Measurements from ENCODE around the gene TICAM2.
"Not testable (repeated sequence)": the region's sequence is repeated elsewhere in the genome, so short reads cannot be mapped to it uniquely, and the experiment has no call there.

The TICAM2 gene
- total RNA-seq = 0 reads per million in 2 donors

- DNase-seq = peak; percentile 39
Observed at GRCh38 chr5:115601701-115602590, at the start of gene TICAM2. TSS of gene TICAM2 (minus strand) at chr5:115602479. CDS start at chr5:115581256, 21,223 bp downstream.

- DNase-seq = no peak
Observed at GRCh38 chr5:115649541-115649940, 47.3 kb upstream of the TICAM2 start.

GRCh38 chr5:115648056-115648455 is 45.8 kb upstream of the TICAM2 start:
- DNase-seq = no peak

GRCh38 chr5:115645386-115645785 is 43.1 kb upstream of the TICAM2 start:
- not testable (repeated sequence) for DNase-seq

GRCh38 chr5:115644046-115644445 is 41.8 kb upstream of the TICAM2 start:
- no peak for DNase-seq

GRCh38 chr5:115641948-115642347 is 39.7 kb upstream of the TICAM2 start:
- no peak for DNase-seq

GRCh38 chr5:115640274-115640673 is 38.0 kb upstream of the TICAM2 start:
- no peak for DNase-seq

GRCh38 chr5:115639377-115639776 is 37.1 kb upstream of the TICAM2 start:
- DNase-seq = no peak

GRCh38 chr5:115637507-115637906 is 35.2 kb upstream of the TICAM2 start:
- DNase-seq = no peak

GRCh38 chr5:115636008-115636407 is 33.7 kb upstream of the TICAM2 start:
- DNase-seq = no peak

GRCh38 chr5:115634343-115635132 is 32.3 kb upstream of the TICAM2 start:
- peak; percentile 76 for DNase-seq

GRCh38 chr5:115629903-115630302 is 27.6 kb upstream of the TICAM2 start:
- no peak for DNase-seq

- DNase-seq = no peak
Observed at GRCh38 chr5:115627295-115627865, 25.1 kb upstream of the TICAM2 start.

GRCh38 chr5:115626445-115626823 is 24.2 kb upstream of the TICAM2 start:
- DNase-seq = no peak

GRCh38 chr5:115625579-115626444 is 23.5 kb upstream of the TICAM2 start, which contains the start of gene TMED7:
TSS of gene TMED7 (minus strand) at chr5:115626036. CDS start at chr5:115625792, 244 bp downstream.
- DNase-seq = peak; percentile 100

GRCh38 chr5:115624994-115625393 is 22.7 kb upstream of the TICAM2 start:
- DNase-seq = no peak

GRCh38 chr5:115623658-115624057 is 21.4 kb upstream of the TICAM2 start:
- DNase-seq = no peak

- no peak for DNase-seq
Observed at GRCh38 chr5:115621365-115621900, 19.2 kb upstream of the TICAM2 start.

- DNase-seq = no peak
Observed at GRCh38 chr5:115616892-115617291, 14.6 kb upstream of the TICAM2 start.

- no peak for DNase-seq
Observed at GRCh38 chr5:115616472-115616871, 14.2 kb upstream of the TICAM2 start.

- no peak for DNase-seq
Observed at GRCh38 chr5:115611873-115612272, 9.6 kb upstream of the TICAM2 start.

GRCh38 chr5:115607935-115608334 is 5.7 kb upstream of the TICAM2 start:
- no peak for DNase-seq

Measured in T-helper 9 cell (primary cell).